Esophagus squamous epithelium (tissue), 4 donors: Measurements from ENCODE around the gene SUPT20HL2.

Experiments
- CTCF ChIP-seq, 6 experiments: fragments of 450-650 bp in 4 of 6; fragments of 200-600 bp in 2 of 6; sonication (generic) in 2 of 6; IDR thresholded peaks; one replicate each; pipeline ENCODE4 v1.5.1; 2016 to 2019; ENCODE audit warnings: antibody characterized with exemption in 6 of 6, mild to moderate bottlenecking in 4 of 6, moderate library complexity in 4 of 6
- POLR2A ChIP-seq, 4 donors: fragments of 450-650 bp; IDR thresholded peaks; one replicate each; pipeline ENCODE4 v1.6.1; 2017; ENCODE audit warnings: antibody characterized with exemption in 4 of 4, mild to moderate bottlenecking in 4 of 4, moderate library complexity in 3 of 4

GRCh38 chrX:24285082-24285481, 28.8 kb downstream of the SUPT20HL2 start:
- TF ChIP-seq POLR2A (IDR thresholded peaks at IDR 0.05) (no peak), CTCF (IDR thresholded peaks at IDR 0.05) (no peak)
